ENCODE data around the gene UBXN7.
"Not testable (repeated sequence)": the region's sequence is repeated elsewhere in the genome, so short reads cannot be mapped to it uniquely, and the experiment has no call there.

UBXN7 gene

GRCh38 chr3:196355668-196356067 is 76.6 kb downstream of the UBXN7 start:
- no peak for DNase-seq (ENCODE audit: low read depth in 2 of 2)

GRCh38 chr3:196354132-196354531 is 78.1 kb downstream of the UBXN7 start:
- DNase-seq (ENCODE audit: low read depth in 2 of 2): no peak

GRCh38 chr3:196351541-196351940 is 80.7 kb downstream of the UBXN7 start:
- DNase-seq (ENCODE audit: low read depth in 2 of 2): no peak

GRCh38 chr3:196350067-196350466 is 82.2 kb downstream of the UBXN7 start:
- DNase-seq (ENCODE audit: low read depth in 2 of 2): no peak

GRCh38 chr3:196348698-196349097 is 83.5 kb downstream of the UBXN7 start:
- no peak for DNase-seq (ENCODE audit: low read depth in 2 of 2)

GRCh38 chr3:196344663-196345062 is 87.6 kb downstream of the UBXN7 start:
- DNase-seq (ENCODE audit: low read depth in 2 of 2): no peak

- not testable (repeated sequence) for DNase-seq (ENCODE audit: low read depth in 2 of 2)
Observed at GRCh38 chr3:196343917-196344316, 88.3 kb downstream of the UBXN7 start.

- DNase-seq (ENCODE audit: low read depth in 2 of 2): no peak
Observed at GRCh38 chr3:196341137-196341536, 91.1 kb downstream of the UBXN7 start.

- DNase-seq (ENCODE audit: low read depth in 2 of 2): no peak
Observed at GRCh38 chr3:196340466-196340865, 91.8 kb downstream of the UBXN7 start.

GRCh38 chr3:196339493-196340254 is 92.6 kb downstream of the UBXN7 start:
- DNase-seq (ENCODE audit: low read depth in 2 of 2): no peak

- DNase-seq (ENCODE audit: low read depth in 2 of 2): no peak
Observed at GRCh38 chr3:196339044-196339443, 93.2 kb downstream of the UBXN7 start.

- no peak for DNase-seq (ENCODE audit: low read depth in 2 of 2)
Observed at GRCh38 chr3:196336319-196337145, 95.7 kb downstream of the UBXN7 start.

- no peak for DNase-seq (ENCODE audit: low read depth in 2 of 2)
Observed at GRCh38 chr3:196335503-196335948, 96.7 kb downstream of the UBXN7 start.

GRCh38 chr3:196334982-196335381 is 97.2 kb downstream of the UBXN7 start:
- no peak for DNase-seq (ENCODE audit: low read depth in 2 of 2)

- no peak for DNase-seq (ENCODE audit: low read depth in 2 of 2)
Observed at GRCh38 chr3:196332168-196332567, 100.1 kb downstream of the UBXN7 start.

- DNase-seq (ENCODE audit: low read depth in 2 of 2): no peak
Observed at GRCh38 chr3:196327405-196327804, 104.8 kb downstream of the UBXN7 start.

- DNase-seq (ENCODE audit: low read depth in 2 of 2): no peak
Observed at GRCh38 chr3:196326936-196327335, 105.3 kb downstream of the UBXN7 start.

- no peak for DNase-seq (ENCODE audit: low read depth in 2 of 2)
Observed at GRCh38 chr3:196323691-196324090, 108.5 kb downstream of the UBXN7 start.

GRCh38 chr3:196323016-196323415 is 109.2 kb downstream of the UBXN7 start:
- DNase-seq (ENCODE audit: low read depth in 2 of 2): no peak

- DNase-seq (ENCODE audit: low read depth in 2 of 2): no peak
Observed at GRCh38 chr3:196321162-196321561, 111.1 kb downstream of the UBXN7 start.

GRCh38 chr3:196320137-196320536 is 112.1 kb downstream of the UBXN7 start:
- no peak for DNase-seq (ENCODE audit: low read depth in 2 of 2)

- peak; percentile 60 to 69 for DNase-seq (ENCODE audit: low read depth in 2 of 2)
Observed at GRCh38 chr3:196317687-196318467, 114.3 kb downstream of the UBXN7 start, which contains the start of gene DYNLT2B. DYNLT2B (minus strand) TSS chr3:196318240; CDS start chr3:196318152, 88 bp downstream.

Measured in stimulated activated CD8-positive, alpha-beta memory T cell treated with anti-CD3 and anti-CD28 coated beads, Interleukin-7, amount 100 ng/mL, for 1 hour (primary cell).